ENCODE data around the gene TMEM63A.

TMEM63A gene

GRCh38 chr1:225842788-225843425 is 39.3 kb downstream of the TMEM63A start:
- H3K27me3 ChIP-seq (ENCODE audit: insufficient read depth, low read length): no peaks in the 10 kb centered on the region
- H3K79me2 ChIP-seq (ENCODE audit: control insufficient read depth, insufficient read depth, low read length, poor library complexity): no peaks in the 10 kb centered on the region
- no peak overlapping the region for H3K4me3 ChIP-seq (ENCODE audit: low read depth, low read length)
- H3K14ac ChIP-seq (ENCODE audit: low read length): no peak overlapping the region
- no CpG with 5 or more reads among the region's 6 CpGs for WGBS (ENCODE audit: extremely low coverage, insufficient coverage, insufficient read length)
- no peak overlapping the region for H2BK120ac ChIP-seq (ENCODE audit: insufficient read depth, low read length, poor library complexity)
- DNase-seq: no peak
- no peak overlapping the region for H2BK12ac ChIP-seq (ENCODE audit: low read length)
- no peak overlapping the region for H2BK5ac ChIP-seq (ENCODE audit: low read depth, low read length, poor library complexity)
- H3K23ac ChIP-seq (ENCODE audit: low read length): no peak overlapping the region
- H3K27ac ChIP-seq (ENCODE audit: low read depth, low read length): no peak overlapping the region
- no peak overlapping the region for H4K91ac ChIP-seq (ENCODE audit: low read depth, low read length)
- H2AK5ac ChIP-seq (ENCODE audit: low read length): no peak overlapping the region
- H3K36me3 ChIP-seq (ENCODE audit: control insufficient read depth in 1 of 2, insufficient read depth in 2 of 2, low read length in 2 of 2): peaks cover 39 to 42% of the 10 kb centered on the region in 2 experiments
- no peaks in the 10 kb centered on the region for H3K79me1 ChIP-seq (ENCODE audit: low read length)
- no peak overlapping the region for H2AFZ ChIP-seq (ENCODE audit: insufficient read depth, low read length, poor library complexity)
- no peak overlapping the region for H4K12ac ChIP-seq (ENCODE audit: low read depth, low read length)
- no peak overlapping the region for H3K9ac ChIP-seq (ENCODE audit: low read length)
- no peak overlapping the region for H3K4me2 ChIP-seq (ENCODE audit: low read length)
- peaks cover 1% of the 10 kb centered on the region for H3K9me3 ChIP-seq (ENCODE audit: insufficient read depth, low read depth, low read length)
- peaks cover 2 to 4% of the 10 kb centered on the region in 2 experiments for H3K4me1 ChIP-seq (ENCODE audit: control insufficient read depth in 1 of 2, insufficient read depth in 2 of 2, low read length in 2 of 2)
- no peak overlapping the region for H3K4ac ChIP-seq (ENCODE audit: low read depth, low read length)
- no peak overlapping the region for H4K8ac ChIP-seq (ENCODE audit: low read depth, low read length)
- no peak overlapping the region for H3K18ac ChIP-seq (ENCODE audit: low read length)

DNA sequence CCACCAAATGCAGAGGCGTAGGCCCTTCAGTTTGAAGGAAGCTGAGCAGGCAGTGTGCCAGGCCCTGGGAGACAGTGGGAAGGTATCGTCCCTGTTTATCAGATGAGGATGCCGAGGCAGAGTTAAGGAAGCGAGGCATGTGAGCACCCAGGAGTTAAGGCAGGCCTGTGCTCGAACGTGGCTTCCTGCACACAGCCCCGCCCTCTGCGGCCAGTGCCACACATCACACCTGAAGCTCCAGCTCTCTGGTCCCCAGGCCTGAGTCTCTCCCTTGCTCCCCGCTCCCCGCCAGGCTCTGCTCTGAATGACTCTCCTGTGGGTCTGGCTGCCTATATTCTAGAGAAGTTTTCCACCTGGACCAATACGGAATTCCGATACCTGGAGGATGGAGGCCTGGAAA is 40.1 kb downstream of the TMEM63A start:
- H3K4me2 ChIP-seq (ENCODE audit: low read length): no peak overlapping the region
- no peak overlapping the region for H2AK5ac ChIP-seq (ENCODE audit: low read length)
- no peaks in the 10 kb centered on the region for H3K27me3 ChIP-seq (ENCODE audit: insufficient read depth, low read length)
- H2BK120ac ChIP-seq (ENCODE audit: insufficient read depth, low read length, poor library complexity): no peak overlapping the region
- no peak overlapping the region for H3K27ac ChIP-seq (ENCODE audit: low read depth, low read length)
- H3K9ac ChIP-seq (ENCODE audit: low read length): no peak overlapping the region
- no peaks in the 10 kb centered on the region for H3K79me2 ChIP-seq (ENCODE audit: control insufficient read depth, insufficient read depth, low read length, poor library complexity)
- peaks cover 2 to 4% of the 10 kb centered on the region in 2 experiments for H3K4me1 ChIP-seq (ENCODE audit: control insufficient read depth in 1 of 2, insufficient read depth in 2 of 2, low read length in 2 of 2)
- H4K12ac ChIP-seq (ENCODE audit: low read depth, low read length): no peak overlapping the region
- no peak overlapping the region for H3K4me3 ChIP-seq (ENCODE audit: low read depth, low read length)
- H4K91ac ChIP-seq (ENCODE audit: low read depth, low read length): no peak overlapping the region
- H2AFZ ChIP-seq (ENCODE audit: insufficient read depth, low read length, poor library complexity): no peak overlapping the region
- no peak overlapping the region for H3K4ac ChIP-seq (ENCODE audit: low read depth, low read length)
- H2BK12ac ChIP-seq (ENCODE audit: low read length): no peak overlapping the region
- no peak overlapping the region for H3K14ac ChIP-seq (ENCODE audit: low read length)
- H4K8ac ChIP-seq (ENCODE audit: low read depth, low read length): no peak overlapping the region
- H2BK5ac ChIP-seq (ENCODE audit: low read depth, low read length, poor library complexity): no peak overlapping the region
- no peak overlapping the region for H3K18ac ChIP-seq (ENCODE audit: low read length)
- no CpG with 5 or more reads among the region's 12 CpGs for whole genome bisulfite sequencing (ENCODE audit: extremely low coverage, insufficient coverage, insufficient read length)
- no peaks in the 10 kb centered on the region for H3K79me1 ChIP-seq (ENCODE audit: low read length)
- DNase-seq: no peak
- H3K36me3 ChIP-seq (ENCODE audit: control insufficient read depth in 1 of 2, insufficient read depth in 2 of 2, low read length in 2 of 2): peaks cover 34 to 36% of the 10 kb centered on the region in 2 experiments
- H3K9me3 ChIP-seq (ENCODE audit: insufficient read depth, low read depth, low read length): peaks cover 1% of the 10 kb centered on the region
- no peak overlapping the region for H3K23ac ChIP-seq (ENCODE audit: low read length)

DNA sequence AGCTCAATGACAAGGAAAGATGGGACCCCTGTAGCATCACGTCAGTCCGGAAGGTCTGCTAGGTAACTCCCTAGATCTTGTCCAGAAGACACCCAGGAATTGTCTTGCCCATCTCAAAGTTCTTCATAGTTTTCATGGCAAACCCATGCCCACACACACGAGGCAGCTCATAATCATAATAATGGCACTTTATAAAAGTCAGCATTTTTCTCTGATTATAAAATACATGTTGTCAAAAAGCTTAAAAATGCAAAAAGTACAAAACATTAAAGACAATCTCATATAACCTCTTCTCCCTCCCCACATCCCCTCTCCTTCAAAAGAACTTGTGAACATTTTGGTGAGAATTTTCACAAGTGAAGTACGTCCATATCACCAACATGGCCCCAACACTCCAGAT is 41.5 kb downstream of the TMEM63A start:
- Histone ChIP-seq H2BK5ac (ENCODE audit: low read depth, low read length, poor library complexity) (no peak overlapping the region), H3K4me2 (ENCODE audit: low read length) (no peak overlapping the region), H3K18ac (ENCODE audit: low read length) (no peak overlapping the region), H2AFZ (ENCODE audit: insufficient read depth, low read length, poor library complexity) (no peak overlapping the region), H3K9ac (ENCODE audit: low read length) (no peak overlapping the region), H2AK5ac (ENCODE audit: low read length) (no peak overlapping the region), H3K27me3 (ENCODE audit: insufficient read depth, low read length) (no peaks in the 10 kb centered on the region), H4K91ac (ENCODE audit: low read depth, low read length) (no peak overlapping the region), H3K23ac (ENCODE audit: low read length) (no peak overlapping the region), H3K9me3 (ENCODE audit: insufficient read depth, low read depth, low read length) (peaks cover 1% of the 10 kb centered on the region), H3K4ac (ENCODE audit: low read depth, low read length) (no peak overlapping the region), H3K4me1 (ENCODE audit: control insufficient read depth in 1 of 2, insufficient read depth in 2 of 2, low read length in 2 of 2) (peaks cover 2 to 4% of the 10 kb centered on the region in 2 experiments), H3K36me3 (ENCODE audit: control insufficient read depth in 1 of 2, insufficient read depth in 2 of 2, low read length in 2 of 2) (peaks cover 22 to 23% of the 10 kb centered on the region in 2 experiments), H2BK120ac (ENCODE audit: insufficient read depth, low read length, poor library complexity) (no peak overlapping the region), H3K79me1 (ENCODE audit: low read length) (no peaks in the 10 kb centered on the region), H3K14ac (ENCODE audit: low read length) (no peak overlapping the region), H3K4me3 (ENCODE audit: low read depth, low read length) (no peak overlapping the region), H3K27ac (ENCODE audit: low read depth, low read length) (no peak overlapping the region), H2BK12ac (ENCODE audit: low read length) (no peak overlapping the region), H3K79me2 (ENCODE audit: control insufficient read depth, insufficient read depth, low read length, poor library complexity) (no peaks in the 10 kb centered on the region), H4K8ac (ENCODE audit: low read depth, low read length) (no peak overlapping the region), H4K12ac (ENCODE audit: low read depth, low read length) (no peak overlapping the region)
- no peak for DNase-seq
- no CpG with 5 or more reads among the region's 4 CpGs for WGBS (ENCODE audit: extremely low coverage, insufficient coverage, insufficient read length)

DNA sequence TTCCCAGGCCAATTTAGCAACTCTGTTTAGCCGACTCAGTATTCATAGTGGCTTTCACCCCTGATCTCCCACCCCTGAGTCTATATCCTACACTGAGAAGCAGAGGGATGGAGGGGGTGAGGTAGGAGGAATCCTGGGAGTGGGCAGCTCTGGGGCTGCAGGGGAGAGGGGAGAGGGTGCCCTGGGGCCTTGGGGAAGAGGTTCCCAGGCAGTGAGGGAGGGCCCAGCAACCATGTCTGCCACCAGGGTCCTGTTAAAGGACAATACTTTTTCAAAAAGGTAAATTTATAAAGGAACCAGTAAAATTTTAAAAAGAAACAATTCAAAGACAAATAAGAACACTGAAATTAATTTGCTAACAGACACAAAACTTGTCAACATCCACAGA is 42.0 kb downstream of the TMEM63A start:
- DNase-seq: no peak
- Histone ChIP-seq H2AFZ (ENCODE audit: insufficient read depth, low read length, poor library complexity) (no peak overlapping the region), H3K18ac (ENCODE audit: low read length) (no peak overlapping the region), H3K27me3 (ENCODE audit: insufficient read depth, low read length) (no peaks in the 10 kb centered on the region), H4K12ac (ENCODE audit: low read depth, low read length) (no peak overlapping the region), H3K79me1 (ENCODE audit: low read length) (no peaks in the 10 kb centered on the region), H4K91ac (ENCODE audit: low read depth, low read length) (no peak overlapping the region), H3K23ac (ENCODE audit: low read length) (no peak overlapping the region), H3K9ac (ENCODE audit: low read length) (no peak overlapping the region), H2BK5ac (ENCODE audit: low read depth, low read length, poor library complexity) (no peak overlapping the region), H2BK12ac (ENCODE audit: low read length) (no peak overlapping the region), H3K9me3 (ENCODE audit: insufficient read depth, low read depth, low read length) (peaks cover 1% of the 10 kb centered on the region), H3K4me2 (ENCODE audit: low read length) (no peak overlapping the region), H3K27ac (ENCODE audit: low read depth, low read length) (no peak overlapping the region), H3K79me2 (ENCODE audit: control insufficient read depth, insufficient read depth, low read length, poor library complexity) (no peaks in the 10 kb centered on the region), H2BK120ac (ENCODE audit: insufficient read depth, low read length, poor library complexity) (no peak overlapping the region), H3K14ac (ENCODE audit: low read length) (no peak overlapping the region), H3K36me3 (ENCODE audit: control insufficient read depth in 1 of 2, insufficient read depth in 2 of 2, low read length in 2 of 2) (peaks cover 20 to 23% of the 10 kb centered on the region in 2 experiments), H4K8ac (ENCODE audit: low read depth, low read length) (no peak overlapping the region), H3K4ac (ENCODE audit: low read depth, low read length) (no peak overlapping the region), H3K4me1 (ENCODE audit: control insufficient read depth in 1 of 2, insufficient read depth in 2 of 2, low read length in 2 of 2) (no peaks in the 10 kb centered on the region), H2AK5ac (ENCODE audit: low read length) (no peak overlapping the region), H3K4me3 (ENCODE audit: low read depth, low read length) (no peak overlapping the region)
- no CpG with 5 or more reads among the region's 1 CpG for WGBS (ENCODE audit: extremely low coverage, insufficient coverage, insufficient read length)
